B cell (primary cell): Measurements from ENCODE around the gene NOP16. TPM values are rescaled to one million over a fixed set of nuclear protein-coding genes. Genes with fewer than 3 reads are reported as not detected.

ENCODE experiments used
- ATAC-seq: fragments of 200-7000 bp; cut with Tn5 transposase; one replicate; pipeline ENCODE4 v1.10.0; 2021; ENCODE audit warnings: low read depth, mild to moderate bottlenecking, moderate number of reproducible peaks, moderate library complexity
- CTCF ChIA-PET: fragments of 350-600 bp; sonication (Branson Sonifier 250); formaldehyde crosslinking; loops from one replicate; lab custom pipeline; 2021; ENCODE audit warnings: antibody characterized with exemption, inconsistent platforms; lab: Charles Lee
- POLR2A ChIA-PET: fragments of 350-600 bp; sonication (Branson Sonifier 250); formaldehyde crosslinking; loops from one replicate; lab custom pipeline; 2021; ENCODE audit warnings: antibody characterized with exemption; lab: Charles Lee
- DNase-seq: peaks from one replicate; pipeline ENCODE4 v3.0.0; 2013
- H2AFZ ChIP-seq: 2 replicates; pipeline ENCODE4 v1.6.1; 2012; ENCODE audit warnings: mild to moderate bottlenecking, low read depth, low read length; ENCODE audit not compliant: insufficient read depth, poor library complexity, severe bottlenecking
- H3K27ac ChIP-seq, 2 donors: 1 replicate in 1 of 2; 2 replicates in 1 of 2; pipeline ENCODE4 v1.5.1; 2012 to 2013; ENCODE audit warnings: low read length in 2 of 2, mild to moderate bottlenecking in 2 of 2, moderate library complexity in 1 of 2
- H3K27me3 ChIP-seq, 4 experiments: fragments of 200-600 bp in 1 of 4; sonication (generic) in 1 of 4; replicated peaks in 1 of 4; 1 replicate in 2 of 4; 2 replicates in 2 of 4; pipeline versions ENCODE4 v1.6.1 to v1.7.0; 2013 to 2016; ENCODE audit warnings: low read length in 3 of 4, mild to moderate bottlenecking in 2 of 4, mixed read lengths in 1 of 4, moderate library complexity in 1 of 4; ENCODE audit not compliant: insufficient read depth in 4 of 4, control insufficient read depth in 3 of 4; ENCODE audit errors: control extremely low read depth in 1 of 4
- H3K36me3 ChIP-seq, 2 experiments: replicated peaks in 1 of 2; 1 replicate in 1 of 2; 2 replicates in 1 of 2; pipeline versions ENCODE4 v1.6.1 to v1.7.1; 2013; ENCODE audit warnings: low read length in 1 of 2; ENCODE audit not compliant: insufficient read depth in 2 of 2, control insufficient read depth in 1 of 2; ENCODE audit errors: control extremely low read depth in 1 of 2, extremely low read depth in 1 of 2
- H3K4me1 ChIP-seq, 2 donors: fragments of 200-600 bp in 1 of 2; sonication (generic) in 1 of 2; 1 replicate in 1 of 2; 2 replicates in 1 of 2; pipeline versions ENCODE4 v1.5.1 to v1.6.1; 2013 to 2017; ENCODE audit warnings: low read length in 2 of 2; ENCODE audit not compliant: control insufficient read depth in 2 of 2, insufficient read depth in 2 of 2
- H3K4me2 ChIP-seq: replicated peaks from 2 replicates; pipeline ENCODE3; 2012; ENCODE audit warnings: mild to moderate bottlenecking, low read depth, low read length; ENCODE audit not compliant: poor library complexity, severe bottlenecking
- H3K4me3 ChIP-seq, 5 experiments: fragments of 200-600 bp in 1 of 5; sonication (generic) in 1 of 5; 1 replicate in 3 of 5; 2 replicates in 2 of 5; pipeline versions ENCODE4 v1.5.1 to v1.7.0; 2011 to 2016; ENCODE audit warnings: low read length in 4 of 5, mild to moderate bottlenecking in 4 of 5, low read depth in 2 of 5, control low read depth in 1 of 5, moderate library complexity in 1 of 5; ENCODE audit not compliant: insufficient read depth in 1 of 5; ENCODE audit errors: control extremely low read depth in 1 of 5, extremely low read depth in 1 of 5
- H3K79me2 ChIP-seq: fragments of 200-600 bp; sonication (generic); one replicate; pipeline ENCODE4 v1.6.0; 2016; ENCODE audit warnings: low read length; ENCODE audit not compliant: control insufficient read depth, insufficient read depth
- H3K9ac ChIP-seq: fragments of 200-600 bp; sonication (generic); 2 replicates; pipeline ENCODE4 v1.6.1; 2017; ENCODE audit warnings: mild to moderate bottlenecking, low read length, moderate library complexity
- H3K9me3 ChIP-seq, 3 donors: one replicate each; pipeline versions ENCODE4 v1.6.1 to v1.7.1; 2013; ENCODE audit warnings: low read length in 2 of 3; ENCODE audit not compliant: control insufficient read depth in 2 of 3, insufficient read depth in 1 of 3; ENCODE audit errors: control extremely low read depth in 1 of 3
- H4K20me1 ChIP-seq: 2 replicates; pipeline ENCODE4 v1.6.0; 2012; ENCODE audit warnings: mild to moderate bottlenecking, low read length; ENCODE audit not compliant: insufficient read depth, control insufficient read depth, poor library complexity, severe bottlenecking
- H3K27ac Mint-ChIP-seq: one replicate; pipeline ENCODE4 v1.8.0; 2021; ENCODE audit warnings: mixed read lengths
- H3K27me3 Mint-ChIP-seq: one replicate; pipeline ENCODE4 v1.8.0; 2021; ENCODE audit warnings: mixed read lengths
- H3K4me1 Mint-ChIP-seq: one replicate; pipeline ENCODE4 v1.8.0; 2021; ENCODE audit warnings: mixed read lengths
- H3K4me3 Mint-ChIP-seq: one replicate; pipeline ENCODE4 v1.8.0; 2021; ENCODE audit warnings: mixed read lengths
- H3K9me3 Mint-ChIP-seq: one replicate; pipeline ENCODE4 v1.8.0; 2022; ENCODE audit warnings: mixed read lengths; ENCODE audit not compliant: insufficient read depth
- EZH2 ChIP-seq: IDR thresholded peaks from 2 replicates; pipeline ENCODE4 v1.6.1; 2012; ENCODE audit warnings: borderline replicate concordance, low read depth, mild to moderate bottlenecking, moderate library complexity, low read length; ENCODE audit not compliant: insufficient read depth, poor library complexity, severe bottlenecking
- WGBS: methylation state at CpG from one replicate; pipeline ENCODE4 v1.1.5; 2013; ENCODE audit warnings: missing lambda C conversion rate; ENCODE audit not compliant: insufficient coverage; 5-methylcytosine and 5-hydroxymethylcytosine counted together
- intact Hi-C: fragments of 100-400 bp; cut with micrococcal nuclease; formaldehyde crosslinking; loops from one replicate; pipeline ENCODE4 v1.10.0; 2022
- polyA plus RNA-seq: library from polyadenylated mRNA; depleted of rRNA; stranded (reverse); fragments of >200 nt; gene quantifications from 2 replicates; pipeline ENCODE4 v1.2.3, GENCODE V29; 2012
- total RNA-seq, 2 donors: library from RNA; stranded (reverse); fragments of 120-200 nt in 1 of 2; gene quantifications; 1 replicate in 1 of 2; 2 replicates in 1 of 2; pipeline versions ENCODE4 v1.2.3 to v1.2.4, GENCODE V29; 2013 to 2022
- TF ChIP-seq, protein P1 (sequence below): fragments of 200-600 bp; IDR thresholded peaks from one replicate; pipeline ENCODE4 v1.8.0; 2022; ENCODE audit warnings: antibody characterized with exemption, mild to moderate bottlenecking

Gene NOP16
- total and polyA plus RNA-seq, 2 donors (not counting 1 experiment from before 2014, with no cell fraction given): 25.0 to 27.8 TPM

DNA sequence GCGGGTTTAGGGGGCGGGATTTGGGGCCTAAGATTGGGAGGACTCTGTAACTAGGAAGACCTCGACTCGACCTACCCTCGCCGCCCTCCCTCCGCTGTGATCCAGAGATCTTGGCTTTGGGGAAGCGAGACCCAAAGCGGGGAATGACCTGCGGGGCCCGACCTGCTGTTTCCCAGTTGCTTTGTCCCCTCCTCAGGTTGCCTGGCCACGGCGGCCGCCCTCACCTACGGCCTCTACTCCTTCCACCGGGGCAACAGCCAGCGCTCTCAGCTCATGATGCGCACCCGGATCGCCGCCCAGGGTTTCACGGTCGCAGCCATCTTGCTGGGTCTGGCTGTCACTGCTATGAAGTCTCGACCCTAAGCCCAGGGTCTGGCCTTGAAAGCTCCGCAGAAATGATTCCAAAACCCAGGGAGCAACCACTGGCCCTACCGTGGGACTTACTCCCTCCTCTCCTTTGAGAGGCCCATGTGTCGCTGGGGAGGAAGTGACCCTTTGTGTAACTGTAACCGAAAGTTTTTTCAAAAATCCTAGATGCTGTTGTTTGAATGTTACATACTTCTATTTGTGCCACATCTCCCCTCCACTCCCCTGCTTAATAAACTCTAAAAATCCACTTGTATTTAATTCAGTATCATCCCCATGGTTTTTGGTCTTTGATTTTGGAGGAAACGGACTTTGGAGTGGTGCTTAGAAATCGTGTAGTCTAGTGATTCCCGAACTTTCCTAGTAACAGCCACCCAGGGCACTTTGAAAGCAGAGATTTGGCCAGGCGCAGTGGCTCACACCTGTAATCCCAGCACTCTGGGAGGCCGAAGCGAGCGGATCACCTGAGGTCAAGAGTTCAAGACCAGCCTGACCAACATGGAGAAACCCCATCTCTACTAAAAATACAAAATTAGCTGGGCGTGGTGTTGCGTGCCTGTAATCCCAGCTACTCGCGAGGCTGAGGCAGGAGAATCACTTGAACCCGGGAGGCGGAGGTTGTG is 1.0 kb upstream of the NOP16 start:
- intact Hi-C loops: loop anchor here (1.0 to 10.0 kb wide), 7 partner anchors 17 to 618 kb away; partner anchors contain the start of genes ARL10, KIAA1191, RNF44 and SIMC1
- Mint-ChIP-seq H3K4me1 (peaks cover 26% of the 10 kb centered on the region), H3K27me3 (no peaks in the 10 kb centered on the region), H3K27ac (peak overlapping the region; percentile 100), H3K4me3 (peak overlapping the region; percentile 100), H3K9me3 (no peaks in the 10 kb centered on the region)
- peak overlapping the region; percentile 90 to 93 for H3K27ac ChIP-seq
- no peaks in the 10 kb centered on the region for H3K27me3 ChIP-seq
- ChIA-PET POLR2A (interaction anchor here (0.6 to 2.2 kb wide), 7 partner anchors 24 to 148 kb away, joined by 3 to 16 read pairs (median 6); partner anchors contain the start of genes CLTB, FAF2, KIAA1191 and RNF44), CTCF (interaction anchor here (1.1 to 1.5 kb wide), 4 partner anchors 24 to 154 kb away, joined by 3 to 4 read pairs (median 4); partner anchors contain the start of gene ARL10)
- H3K4me2 ChIP-seq: peak overlapping the region; percentile 89
- H3K4me1 ChIP-seq: peaks cover 19 to 29% of the 10 kb centered on the region in 2 donors
- TF ChIP-seq EZH2: no peak
- TF ChIP-seq, protein P1, sequence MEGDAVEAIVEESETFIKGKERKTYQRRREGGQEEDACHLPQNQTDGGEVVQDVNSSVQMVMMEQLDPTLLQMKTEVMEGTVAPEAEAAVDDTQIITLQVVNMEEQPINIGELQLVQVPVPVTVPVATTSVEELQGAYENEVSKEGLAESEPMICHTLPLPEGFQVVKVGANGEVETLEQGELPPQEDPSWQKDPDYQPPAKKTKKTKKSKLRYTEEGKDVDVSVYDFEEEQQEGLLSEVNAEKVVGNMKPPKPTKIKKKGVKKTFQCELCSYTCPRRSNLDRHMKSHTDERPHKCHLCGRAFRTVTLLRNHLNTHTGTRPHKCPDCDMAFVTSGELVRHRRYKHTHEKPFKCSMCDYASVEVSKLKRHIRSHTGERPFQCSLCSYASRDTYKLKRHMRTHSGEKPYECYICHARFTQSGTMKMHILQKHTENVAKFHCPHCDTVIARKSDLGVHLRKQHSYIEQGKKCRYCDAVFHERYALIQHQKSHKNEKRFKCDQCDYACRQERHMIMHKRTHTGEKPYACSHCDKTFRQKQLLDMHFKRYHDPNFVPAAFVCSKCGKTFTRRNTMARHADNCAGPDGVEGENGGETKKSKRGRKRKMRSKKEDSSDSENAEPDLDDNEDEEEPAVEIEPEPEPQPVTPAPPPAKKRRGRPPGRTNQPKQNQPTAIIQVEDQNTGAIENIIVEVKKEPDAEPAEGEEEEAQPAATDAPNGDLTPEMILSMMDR: no peak
- H3K79me2 ChIP-seq: peaks cover 45% of the 10 kb centered on the region
- DNase-seq: no peak
- peak overlapping the region; percentile 96 for H2AFZ ChIP-seq
- ATAC-seq: peak; percentile 23
- 17% methylated on average over 27 of the region's 41 CpGs for WGBS
- peaks cover 9% of the 10 kb centered on the region for H4K20me1 ChIP-seq
- peak overlapping the region; percentile 69 to 98 (median 93) for H3K4me3 ChIP-seq
- H3K9me3 ChIP-seq: no peaks in the 10 kb centered on the region
- peaks cover 0 to 31% of the 10 kb centered on the region in 2 experiments for H3K36me3 ChIP-seq
- peak overlapping the region; percentile 96 for H3K9ac ChIP-seq
